GM19397 (cell line): ENCODE results near the gene TNS2.

Experiments used
- ATAC-seq: cut with Tn5 transposase; IDR thresholded peaks from one replicate; pipeline ENCODE4 v1.9.1; 2021; ENCODE audit warnings: mild to moderate bottlenecking, moderate library complexity; ENCODE audit not compliant: unreplicated experiment

The TNS2 gene

GRCh38 chr12:53067074-53067992 lies 17.5 kb downstream of the TNS2 start:
- no peak for ATAC-seq

- no peak for ATAC-seq
These were observed 18.3 kb downstream of the TNS2 start for GRCh38 chr12:53067993-53068770.

- ATAC-seq, result no peak
These were observed 19.1 kb downstream of the TNS2 start for GRCh38 chr12:53068811-53069585.

- no peak for ATAC-seq
These were observed 20.0 kb downstream of the TNS2 start for GRCh38 chr12:53069621-53070410.

- no peak for ATAC-seq
These were observed 21.1 kb downstream of the TNS2 start for GRCh38 chr12:53070877-53071492.

GRCh38 chr12:53071591-53072551 lies 22.0 kb downstream of the TNS2 start:
- no peak for ATAC-seq

GRCh38 chr12:53073881-53074280 lies 24.0 kb downstream of the TNS2 start:
- ATAC-seq, result no peak

GRCh38 chr12:53074283-53074998 lies 24.6 kb downstream of the TNS2 start:
- ATAC-seq, result no peak

- ATAC-seq, result no peak
These were observed 25.1 kb downstream of the TNS2 start for GRCh38 chr12:53074999-53075370.

- no peak for ATAC-seq
These were observed 26.6 kb downstream of the TNS2 start for GRCh38 chr12:53076461-53076860.

- no peak for ATAC-seq
These were observed 27.2 kb downstream of the TNS2 start for GRCh38 chr12:53077030-53077429.

GRCh38 chr12:53078425-53079225 lies 28.8 kb downstream of the TNS2 start:
- ATAC-seq, result peak; percentile 30

- peak; percentile 99 for ATAC-seq
These were observed 29.6 kb downstream of the TNS2 start, which contains the start of gene SPRYD3 for GRCh38 chr12:53079226-53080117. SPRYD3 (minus strand) TSS chr12:53079390; CDS start chr12:53079333, 57 bp downstream.

- ATAC-seq, result no peak
These were observed 32.8 kb downstream of the TNS2 start for GRCh38 chr12:53082637-53083175.

- no peak for ATAC-seq
These were observed 36.5 kb downstream of the TNS2 start for GRCh38 chr12:53086361-53086760.

- no peak for ATAC-seq
These were observed 40.2 kb downstream of the TNS2 start for GRCh38 chr12:53090105-53090504.
